HG02798 (cell line): ENCODE results near the gene C19orf47.

ENCODE experiments used
- ATAC-seq: cut with Tn5 transposase; IDR thresholded peaks from one replicate; pipeline ENCODE4 v1.9.1; 2021; ENCODE audit warnings: mild to moderate bottlenecking; ENCODE audit not compliant: unreplicated experiment, poor library complexity

The C19orf47 gene

DNA sequence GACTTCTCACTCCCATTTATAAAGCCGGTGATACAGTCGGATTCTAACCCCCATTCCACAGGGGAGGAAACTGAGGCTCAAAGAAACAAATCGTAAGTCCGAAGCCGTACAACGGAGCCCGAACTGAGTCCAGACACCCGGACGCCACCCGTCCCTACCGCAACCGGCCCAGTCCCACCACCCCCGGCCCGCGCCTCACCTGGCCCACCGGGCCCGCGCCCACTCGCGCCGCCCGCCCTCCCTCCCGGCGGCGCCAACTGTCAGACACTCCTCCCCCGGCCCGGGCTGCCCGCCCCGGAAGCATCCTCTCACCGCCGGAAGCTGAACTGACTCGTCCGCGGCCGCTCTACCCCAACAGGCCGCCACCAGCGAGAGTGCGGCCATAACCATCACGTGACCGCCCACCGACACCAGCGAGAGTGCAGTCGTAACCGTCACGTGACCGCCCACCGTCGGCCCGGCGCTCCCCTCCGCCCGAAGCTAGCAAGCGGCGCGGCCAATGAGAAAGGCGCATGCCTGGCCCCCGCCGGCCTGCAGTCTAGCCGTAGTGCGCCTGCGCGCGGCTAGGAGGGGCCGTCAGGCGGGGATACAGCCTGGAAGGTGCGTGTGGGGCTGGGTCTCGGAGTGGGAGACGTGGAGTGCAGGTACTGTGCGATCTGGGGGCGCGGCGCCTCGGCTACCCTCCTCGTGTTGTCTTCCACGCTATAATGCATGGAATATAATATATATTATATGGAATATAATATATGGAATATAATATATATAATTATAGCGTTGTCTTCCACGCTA, at the start of gene C19orf47, which contains the start of gene PLD3:
Gene C19orf47 (minus strand): TSS at position 273 of the 789 bp plus-strand sequence. CDS start 6,540 bp downstream, outside the sequence.
Gene PLD3 (plus strand): TSS at position 571 of the 789 bp plus-strand sequence. CDS start 17,789 bp downstream, outside the sequence.
- ATAC-seq: peak; percentile 95

DNA sequence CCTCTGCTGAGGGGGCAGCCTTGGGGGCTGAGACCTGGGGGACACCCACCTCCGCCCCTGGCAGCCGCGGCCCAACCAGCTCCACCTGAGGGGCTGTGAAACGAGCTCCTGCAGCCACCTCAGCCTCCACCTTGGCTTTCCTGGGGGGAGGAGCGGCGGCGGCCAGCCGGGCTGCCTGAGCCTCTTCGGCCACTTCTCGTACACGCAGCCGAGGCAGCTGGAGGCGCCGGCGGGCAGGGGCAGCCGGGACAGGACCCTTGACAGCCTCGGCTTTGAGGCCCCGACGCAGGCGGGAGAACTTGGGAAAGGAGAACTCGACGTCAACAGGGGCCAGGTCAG, 49.3 kb upstream of the C19orf47 start:
- no peak for ATAC-seq

DNA sequence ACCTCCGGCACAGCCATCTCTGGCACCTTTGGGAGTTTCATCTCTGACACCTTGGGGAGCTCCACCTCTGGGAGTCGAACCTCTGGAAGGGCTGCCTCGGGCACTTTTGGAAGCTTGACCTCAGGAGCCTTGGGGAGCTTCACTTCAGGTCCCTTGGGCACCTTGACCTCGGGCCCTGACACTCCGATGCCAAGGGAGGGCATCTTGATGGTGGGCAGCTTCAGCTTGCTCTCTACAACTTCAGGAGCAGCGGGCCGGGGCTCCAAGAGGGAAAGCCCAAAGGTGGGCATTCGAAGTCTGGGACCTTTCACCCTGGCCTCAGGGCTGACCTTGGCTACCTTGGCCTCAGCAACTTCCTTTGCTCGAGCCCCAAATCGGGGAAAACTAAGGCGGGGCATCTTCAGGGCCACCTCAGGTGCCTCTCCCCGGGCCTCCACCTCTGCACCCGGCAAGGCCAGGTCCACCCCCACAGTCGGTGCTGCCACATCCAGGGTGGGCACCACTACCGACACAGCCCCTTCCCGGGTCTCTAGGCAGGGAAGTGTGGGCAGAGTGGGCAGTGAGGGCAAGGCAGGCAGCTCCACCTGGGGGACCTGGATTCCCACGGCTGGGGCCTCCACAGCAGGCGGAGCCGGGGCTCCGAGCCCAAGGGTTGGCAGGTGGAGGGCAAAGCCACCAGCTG, 48.8 kb upstream of the C19orf47 start:
- no peak for ATAC-seq

DNA sequence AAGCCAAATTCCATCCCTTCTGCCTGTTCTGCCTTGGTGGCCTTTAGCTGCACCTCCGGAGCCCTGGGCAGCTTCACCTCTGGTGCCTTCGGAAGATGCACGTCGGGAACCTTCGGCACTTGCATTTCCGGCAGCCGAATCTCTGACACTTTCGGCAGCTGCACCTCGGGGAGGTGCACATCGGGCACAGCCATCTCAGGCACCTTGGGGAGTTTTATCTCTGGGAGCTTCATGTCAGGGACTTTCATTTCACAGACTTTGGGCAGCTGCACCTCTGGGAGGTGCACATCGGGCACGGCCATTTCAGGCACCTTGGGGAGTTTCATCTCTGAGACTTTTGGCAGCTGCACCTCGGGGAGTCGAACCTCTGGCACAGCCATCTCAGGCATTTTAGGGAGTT, 47.8 kb upstream of the C19orf47 start:
- no peak for ATAC-seq

GRCh38 chr19:40394816-40395210, 46.6 kb upstream of the C19orf47 start:
- no peak for ATAC-seq

GRCh38 chr19:40393894-40394815, 46.0 kb upstream of the C19orf47 start:
- ATAC-seq: no peak

DNA sequence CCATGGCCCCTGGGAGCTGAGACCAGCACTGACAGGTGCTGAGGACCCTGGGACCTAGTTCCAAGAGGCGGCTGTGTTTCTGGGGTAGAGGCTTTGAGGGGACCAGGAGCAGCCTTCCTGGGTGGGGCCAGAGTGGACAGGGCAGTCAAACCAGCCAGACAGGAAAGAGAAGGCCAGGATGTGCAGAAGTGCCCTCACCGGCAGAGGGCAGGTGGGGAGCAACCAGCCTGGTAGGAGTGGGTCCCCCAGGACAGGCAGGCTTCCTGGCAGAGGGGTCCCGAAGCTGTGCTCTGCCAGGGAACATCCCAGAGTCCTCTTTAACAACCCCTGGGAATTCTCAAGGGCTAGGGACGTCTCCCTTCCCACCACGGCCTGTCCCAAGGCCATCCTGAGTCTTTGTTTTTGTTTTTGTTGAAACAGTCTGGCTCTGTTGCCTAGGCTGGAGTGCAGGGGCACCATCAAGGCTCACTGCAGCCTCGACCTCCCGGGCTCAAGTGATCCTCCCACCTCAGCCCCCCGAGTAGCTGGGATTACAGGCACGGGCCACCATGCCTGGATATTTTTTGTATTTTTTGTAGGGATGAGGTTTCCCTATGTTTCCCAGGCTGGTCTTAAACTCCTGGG, 44.8 kb upstream of the C19orf47 start:
- no peak for ATAC-seq

DNA sequence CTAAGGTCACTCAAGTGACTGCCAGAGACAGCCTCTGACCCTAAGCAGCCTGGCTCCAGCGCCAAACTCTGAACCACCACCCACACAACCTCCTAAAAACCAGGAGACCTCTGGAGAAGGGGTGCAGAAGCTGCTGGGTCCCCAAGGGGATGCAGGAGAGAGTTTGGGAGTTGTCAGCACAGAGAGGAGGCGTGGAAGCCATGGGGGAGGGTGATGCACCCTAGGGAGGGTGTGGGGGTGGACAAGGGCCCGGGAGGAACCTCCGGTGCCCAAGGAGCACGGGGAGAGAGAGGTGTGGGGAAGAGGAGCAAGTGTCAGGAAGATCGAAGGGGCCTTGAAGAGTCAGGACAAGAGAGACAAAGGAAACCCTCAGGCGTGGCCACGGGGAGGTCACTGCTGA, 43.9 kb upstream of the C19orf47 start:
- ATAC-seq: no peak

DNA sequence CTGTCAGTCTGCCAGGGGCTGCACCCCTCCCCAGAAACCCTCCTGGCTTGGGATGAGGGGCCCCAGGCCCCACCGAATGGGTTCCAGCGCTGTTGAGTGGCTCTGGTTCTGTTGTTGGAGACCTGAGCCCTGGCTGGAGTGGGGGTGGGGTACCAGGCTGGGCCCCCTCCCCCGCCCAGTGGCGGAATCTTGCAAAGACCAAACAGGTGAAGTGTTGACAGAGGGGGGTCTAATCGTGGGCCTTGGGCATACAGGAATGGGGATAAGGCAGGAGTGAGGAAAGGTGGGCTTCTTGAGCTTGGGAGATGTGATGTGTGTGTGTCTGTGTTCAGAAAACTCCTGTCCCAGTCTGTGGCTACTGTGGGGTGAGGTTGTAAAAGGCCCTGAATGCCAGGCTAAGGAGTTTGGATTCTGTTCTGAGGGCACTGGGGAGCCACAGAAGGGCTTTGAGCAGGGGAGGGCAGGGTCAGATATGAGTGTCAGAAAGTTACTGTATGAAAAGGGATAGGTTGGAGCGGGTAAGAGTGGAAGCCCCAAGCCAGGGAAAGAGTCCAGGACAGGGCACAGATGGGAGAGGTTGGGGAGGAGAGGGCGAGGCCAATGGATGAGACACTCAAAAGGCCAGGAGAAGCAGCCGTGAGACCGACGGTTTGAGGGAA, 42.0 kb upstream of the C19orf47 start, which contains the start of gene HIPK4:
Gene HIPK4 (minus strand): TSS at position 98 of the 659 bp plus-strand sequence. CDS start 279 bp downstream, outside the sequence.
- no peak for ATAC-seq

DNA sequence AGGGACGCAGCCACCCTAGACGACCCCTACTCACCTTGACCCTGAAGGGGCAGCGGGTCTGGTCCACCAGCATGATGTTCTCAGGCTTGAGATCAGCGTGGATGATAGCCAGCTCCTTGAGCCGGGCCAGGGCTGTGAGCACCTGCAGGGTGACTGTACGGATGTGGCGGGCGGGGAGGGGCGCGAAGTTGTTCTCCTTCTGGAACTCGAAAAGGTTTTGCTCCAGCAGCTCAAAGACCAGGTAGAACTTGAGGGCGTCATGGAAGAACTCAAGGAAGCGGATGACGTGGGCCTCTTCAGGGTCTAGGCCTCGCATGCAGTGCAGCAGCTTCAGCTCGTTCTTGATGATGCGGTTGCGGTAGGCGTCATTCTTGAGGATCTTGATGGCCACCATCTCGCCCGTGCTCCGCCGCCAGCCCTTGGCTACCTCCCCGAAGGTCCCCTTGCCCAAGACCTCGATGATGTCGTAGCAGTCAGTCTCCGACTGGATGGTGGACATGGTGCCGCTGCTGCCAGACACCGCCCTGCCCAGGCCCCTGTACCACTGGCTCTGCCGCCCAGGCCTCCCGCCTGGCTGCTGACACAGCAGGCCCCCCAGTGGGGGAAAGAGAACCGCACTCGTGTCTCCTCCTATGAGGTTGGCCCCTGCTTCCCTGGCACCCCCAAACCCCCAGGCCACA, 41.3 kb upstream of the C19orf47 start:
- no peak for ATAC-seq

GRCh38 chr19:40388481-40388880, 40.3 kb upstream of the C19orf47 start:
- no peak for ATAC-seq

GRCh38 chr19:40387155-40387554, 39.0 kb upstream of the C19orf47 start:
- no peak for ATAC-seq

DNA sequence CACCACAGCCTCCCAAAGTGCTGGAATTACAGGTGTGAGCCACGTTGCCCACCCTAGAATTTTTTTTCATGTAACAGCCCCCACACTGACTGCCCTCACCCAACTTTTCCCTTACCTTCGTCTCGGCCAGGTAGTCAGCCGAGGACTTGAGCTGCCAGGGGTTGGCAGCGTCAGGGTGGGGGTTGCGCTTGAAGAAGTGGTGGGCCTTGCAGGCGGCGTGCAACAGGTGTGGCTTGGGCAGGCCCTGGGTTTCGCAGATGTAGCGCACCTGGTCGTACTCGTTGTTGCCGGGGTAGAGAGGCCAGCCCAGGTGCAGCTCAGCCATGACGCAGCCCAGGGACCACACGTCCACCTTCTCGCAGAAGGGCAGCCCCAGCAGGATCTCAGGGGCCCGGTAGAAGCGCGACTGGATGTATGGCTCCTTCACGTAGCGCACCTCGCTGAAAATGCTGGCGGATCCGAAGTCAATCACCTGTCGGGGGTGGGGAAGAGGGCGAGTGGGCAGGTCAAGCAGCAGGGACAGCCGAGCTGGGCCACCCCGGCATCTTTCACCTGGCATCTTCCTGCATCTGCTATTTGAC, 35.6 kb upstream of the C19orf47 start:
- ATAC-seq: no peak

- no peak for ATAC-seq
Observed at GRCh38 chr19:40381321-40381720, 33.1 kb upstream of the C19orf47 start.

GRCh38 chr19:40380199-40381037, 32.2 kb upstream of the C19orf47 start:
- no peak for ATAC-seq

DNA sequence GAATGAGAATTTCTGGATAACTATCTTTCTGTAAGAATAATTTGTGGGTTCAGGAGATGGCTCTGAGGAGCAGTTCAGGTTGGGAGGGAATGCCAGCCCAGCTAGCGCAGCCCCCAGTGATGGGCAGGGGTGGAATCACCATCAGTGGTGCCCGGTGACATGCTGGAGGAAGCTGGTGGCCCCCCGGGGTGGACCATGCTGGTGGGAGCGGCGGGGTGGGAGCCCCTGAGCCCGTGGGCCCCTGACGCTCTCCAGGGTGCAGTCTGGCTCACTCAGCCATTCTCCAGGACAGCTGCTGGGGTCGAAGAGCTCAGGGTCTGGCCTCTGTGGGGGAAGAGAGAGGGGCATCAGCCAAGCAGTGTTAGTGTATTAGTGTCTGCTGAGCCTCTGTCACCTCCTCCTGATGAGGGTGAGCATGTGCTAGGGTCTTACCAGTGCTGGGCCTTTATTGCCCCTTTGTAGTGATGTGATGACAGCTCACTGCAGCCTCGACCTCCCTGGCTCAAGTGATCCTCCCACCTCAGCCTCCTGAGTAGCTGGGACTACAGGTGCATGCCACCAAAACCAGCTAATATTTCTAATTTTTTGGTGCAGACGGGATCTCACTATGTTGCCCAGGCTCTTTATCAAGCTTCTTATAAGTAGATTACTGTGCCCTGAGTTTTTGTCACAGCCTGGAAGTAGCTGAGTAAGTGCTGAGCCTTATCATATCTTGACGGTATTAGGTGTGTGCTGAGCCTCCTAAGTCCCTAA, 31.4 kb upstream of the C19orf47 start:
- no peak for ATAC-seq

DNA sequence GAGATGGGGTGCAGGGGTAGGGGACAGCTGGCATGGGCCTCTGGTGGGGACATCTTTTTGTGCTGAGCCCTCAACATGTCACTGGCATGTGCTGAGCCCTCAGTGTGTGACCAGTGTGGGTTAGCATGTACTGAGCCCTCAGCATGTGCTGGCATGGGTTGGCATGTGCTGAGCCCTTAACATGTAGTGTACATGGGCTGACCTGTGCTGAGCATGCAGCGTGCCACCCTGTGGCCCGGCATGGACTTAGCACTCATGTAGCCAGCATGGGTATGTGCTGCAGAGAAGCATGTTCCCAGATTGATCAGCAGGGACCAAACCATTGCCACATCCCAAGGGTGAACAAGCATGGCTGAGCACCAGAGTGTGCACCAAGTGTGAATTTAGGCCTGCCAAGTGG, 30.3 kb upstream of the C19orf47 start:
- ATAC-seq: no peak
